Activated CD4-positive, CD25-positive, alpha-beta regulatory T cell treated with anti-CD3 and anti-CD28 coated beads, Interleukin-2, amount 50 U/mL, for 72 hours (primary cell): ENCODE data around the gene MCM9.

ENCODE experiments used
- DNase-seq: peaks from one replicate; pipeline ENCODE4 v3.0.0; 2021

The MCM9 gene

DNA sequence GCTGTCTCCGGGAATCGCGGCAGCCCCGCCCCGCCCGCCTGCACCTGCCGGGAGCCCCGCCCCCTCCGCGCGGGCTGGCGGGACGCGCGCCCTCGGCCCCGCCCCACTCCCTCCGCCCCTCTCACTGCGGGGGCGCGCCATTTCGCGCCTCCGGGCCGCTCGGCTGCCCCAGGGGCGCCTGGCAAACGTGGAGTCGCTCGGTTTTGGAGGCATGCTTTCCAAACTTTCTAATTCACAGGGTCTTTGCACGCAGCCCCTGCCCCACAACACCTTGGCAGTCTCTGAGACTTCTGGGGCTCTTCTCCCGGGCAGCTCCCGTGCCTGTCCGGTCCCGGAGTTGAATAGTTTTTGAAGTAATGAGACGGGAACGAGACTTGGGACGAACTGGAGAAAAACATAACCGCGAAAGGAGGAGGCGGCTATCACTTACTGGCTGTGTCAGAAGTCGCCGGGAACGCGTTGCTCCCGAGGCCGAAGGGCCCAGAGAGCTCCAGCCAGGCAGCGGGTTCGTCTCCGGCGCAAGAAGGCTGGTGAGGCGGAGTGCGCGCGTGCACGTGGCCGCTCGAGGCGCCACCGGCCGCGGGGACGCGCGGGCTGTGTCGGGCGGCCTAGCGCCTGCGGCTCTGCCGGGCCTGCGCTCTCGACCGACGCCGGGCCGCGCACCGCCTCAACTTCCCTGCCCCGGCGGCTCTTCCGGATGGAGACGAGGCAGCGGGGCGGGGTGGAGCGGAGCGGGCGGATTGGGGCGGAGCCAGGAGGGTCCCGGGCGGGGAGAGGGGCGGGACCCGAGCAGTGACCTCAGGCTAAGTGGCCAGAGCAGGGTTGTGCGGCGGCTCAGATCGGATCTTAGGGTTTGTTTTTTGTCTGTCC lies at the start of gene MCM9:
MCM9 (minus strand) TSS at position 699 of the 870 bp plus-strand sequence. CDS start 3,436 bp downstream, outside the sequence.
- DNase-seq, result peak; percentile 93

DNA sequence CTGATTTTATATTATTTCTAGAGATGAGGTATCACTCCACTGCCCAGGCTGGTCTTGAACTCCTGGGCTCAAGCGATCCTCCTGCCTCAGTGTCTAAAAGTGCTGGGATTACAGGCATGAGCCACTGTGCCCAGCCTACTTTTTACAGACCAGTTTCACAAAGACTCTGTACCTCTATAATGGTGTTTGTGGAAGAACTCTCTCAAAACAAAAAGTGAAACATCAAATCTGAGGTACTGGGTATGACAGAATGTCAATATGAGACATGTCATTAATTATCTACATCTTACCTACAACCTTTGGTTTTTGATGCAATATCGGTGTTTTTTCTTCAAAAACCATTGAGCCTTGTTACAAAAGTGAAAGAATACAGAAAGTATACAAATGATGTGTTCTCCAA lies 49.4 kb upstream of the MCM9 start:
- DNase-seq, result no peak

DNA sequence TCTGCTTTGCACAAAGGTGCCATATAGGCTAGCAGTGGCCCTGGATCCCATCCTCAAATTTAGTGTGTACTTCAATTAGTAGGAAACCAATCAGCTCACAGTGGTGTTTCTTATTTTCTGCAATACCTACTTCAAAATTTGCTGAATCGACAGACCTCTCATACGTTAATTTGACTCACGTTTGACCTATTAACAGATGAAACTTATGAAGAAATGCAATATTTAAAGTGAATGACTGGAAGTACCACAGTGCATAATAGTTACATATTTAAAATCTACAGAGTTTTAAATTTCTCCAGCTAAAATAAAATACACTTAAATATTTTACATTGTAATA lies 47.6 kb upstream of the MCM9 start:
- no peak for DNase-seq

DNA sequence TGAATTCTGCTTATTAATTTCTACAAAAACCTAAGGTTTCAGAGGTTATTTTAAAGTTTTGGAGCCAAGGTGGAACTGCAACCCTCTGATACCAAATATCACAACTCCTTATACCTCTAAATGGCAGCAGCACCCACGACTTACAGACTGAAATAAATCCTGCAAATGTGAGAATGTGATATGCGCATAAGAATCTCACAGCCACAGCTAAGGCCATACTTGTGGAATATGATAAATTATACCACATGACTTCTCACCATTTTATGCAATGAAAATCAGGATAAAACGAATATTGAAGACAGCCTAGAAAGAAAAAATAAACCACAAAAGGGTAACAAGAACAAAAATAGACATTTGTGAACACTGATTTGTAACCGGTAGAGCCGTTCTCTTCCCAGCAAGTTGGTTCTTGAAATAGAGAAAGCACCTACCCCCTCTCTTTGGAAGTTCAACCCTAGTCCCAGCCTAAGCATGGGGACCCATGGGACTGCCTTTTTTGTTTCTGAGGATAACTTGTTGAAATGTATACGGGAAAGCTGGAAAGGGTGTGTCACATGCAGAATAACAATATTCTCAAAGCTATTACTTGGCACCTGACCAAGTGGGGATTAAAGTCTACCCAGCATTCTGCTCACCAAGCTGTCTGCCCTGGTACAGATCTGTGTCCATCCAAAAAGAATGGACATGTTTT lies 47.1 kb upstream of the MCM9 start:
- DNase-seq, result no peak

DNA sequence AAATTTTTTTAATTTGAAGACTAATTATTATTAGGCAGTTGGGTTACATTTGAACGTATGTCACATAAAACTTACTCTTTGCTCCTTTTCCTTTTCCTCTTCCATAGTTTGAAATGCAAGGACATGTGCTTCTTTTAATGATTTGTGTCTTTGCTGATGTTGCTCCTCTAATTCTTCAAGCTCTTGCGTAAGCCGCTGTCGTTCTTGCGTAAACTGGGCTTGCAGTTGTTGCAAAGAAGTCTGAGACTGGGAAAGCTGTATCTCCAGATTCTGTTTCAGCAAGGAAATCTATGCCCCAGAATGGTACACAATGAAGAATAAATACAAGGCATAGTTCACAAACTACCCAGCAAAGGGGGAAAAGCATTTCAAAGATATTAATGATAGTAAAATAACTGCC lies 45.1 kb upstream of the MCM9 start:
- no peak for DNase-seq

DNA sequence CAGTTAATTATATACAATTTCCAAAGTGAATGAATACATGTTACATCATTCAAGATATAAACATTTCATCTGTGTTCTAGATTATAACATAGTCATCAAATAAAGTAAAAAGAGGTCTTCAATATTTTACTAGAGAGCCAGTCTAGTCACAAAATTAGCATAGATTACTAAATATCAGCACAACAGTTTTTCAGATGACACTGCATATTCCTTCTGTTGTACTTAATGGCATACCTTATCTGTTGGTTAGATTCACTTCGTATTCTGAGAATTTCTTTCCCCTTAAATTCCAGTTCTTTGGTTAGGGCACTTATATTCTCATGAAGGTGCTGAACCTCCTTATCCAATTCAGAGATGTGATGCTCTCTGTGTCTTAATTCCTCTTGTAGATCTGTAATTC lies 39.8 kb upstream of the MCM9 start:
- no peak for DNase-seq

DNA sequence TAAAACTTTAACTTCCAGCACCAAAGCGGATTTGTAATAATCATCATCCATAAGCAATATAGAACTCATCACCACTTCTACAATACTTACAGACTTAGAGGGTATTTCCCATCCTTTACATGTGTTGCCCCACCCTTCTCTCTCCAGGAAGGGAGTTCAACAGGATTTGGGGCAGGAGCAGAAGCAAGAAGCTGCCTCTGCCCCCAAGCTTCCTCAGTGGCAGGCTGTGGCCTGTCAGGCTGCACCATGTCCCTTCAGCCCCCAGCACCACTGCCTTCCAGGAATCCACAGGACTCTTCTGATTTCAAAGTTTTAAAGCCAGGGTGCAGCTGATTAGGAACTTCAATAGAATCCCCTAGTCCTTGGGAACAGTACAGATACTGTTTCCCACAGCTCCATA lies 36.7 kb upstream of the MCM9 start:
- no peak for DNase-seq

DNA sequence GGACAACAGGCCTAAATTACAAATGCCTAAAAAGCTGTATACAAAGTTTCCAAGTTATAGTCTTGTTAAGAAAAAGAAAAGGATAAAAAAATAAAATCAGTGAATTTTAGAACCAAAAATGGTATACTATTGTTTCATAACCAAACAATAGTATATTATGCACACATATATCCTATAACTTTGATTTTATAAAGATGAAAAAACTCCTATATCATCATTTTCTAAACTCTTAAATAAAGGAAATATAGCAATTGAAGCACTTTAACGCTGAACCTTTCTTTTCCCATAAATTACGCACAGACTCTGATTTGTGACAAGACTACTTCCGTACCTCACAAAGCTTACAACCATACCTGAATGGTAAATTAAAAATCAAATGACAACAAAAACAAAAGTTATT lies 35.9 kb upstream of the MCM9 start:
- DNase-seq, result no peak

DNA sequence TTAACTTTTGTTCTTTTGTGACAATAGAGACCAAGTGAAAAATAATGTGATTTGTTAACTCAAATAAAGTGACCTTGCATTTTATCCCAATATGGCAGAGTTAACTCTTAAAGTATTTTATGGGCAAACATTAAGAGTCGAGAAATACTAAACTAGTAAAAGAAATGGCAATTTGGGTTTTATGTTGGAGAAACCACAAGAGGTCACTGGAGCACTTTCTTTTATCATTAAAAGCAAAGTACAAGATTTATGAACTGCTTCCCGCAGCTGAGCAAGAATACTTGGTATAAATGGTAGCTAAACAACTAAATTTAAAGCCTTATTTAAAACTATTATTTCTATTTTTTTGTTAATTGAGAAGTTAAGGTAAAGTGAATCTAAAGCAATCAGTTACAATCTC lies 33.5 kb upstream of the MCM9 start:
- DNase-seq, result no peak

DNA sequence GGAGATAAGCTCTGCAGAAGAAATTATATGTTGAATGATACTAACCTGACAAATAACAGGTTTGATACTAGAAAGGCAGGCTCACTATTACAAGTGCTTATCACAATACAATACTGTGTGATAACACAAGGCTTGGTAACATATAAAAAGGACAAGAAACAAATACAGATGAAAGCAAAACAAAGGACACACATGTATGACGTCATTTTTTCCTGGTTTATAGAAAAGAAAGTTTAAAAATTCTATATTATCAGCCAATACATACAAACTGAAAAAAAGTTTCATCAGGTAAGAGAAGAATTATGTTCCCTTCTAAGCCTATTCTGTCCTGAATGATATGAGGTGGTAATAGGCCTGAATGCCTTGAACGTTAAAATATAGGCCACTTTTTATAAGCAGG lies 32.3 kb upstream of the MCM9 start:
- DNase-seq, result no peak

DNA sequence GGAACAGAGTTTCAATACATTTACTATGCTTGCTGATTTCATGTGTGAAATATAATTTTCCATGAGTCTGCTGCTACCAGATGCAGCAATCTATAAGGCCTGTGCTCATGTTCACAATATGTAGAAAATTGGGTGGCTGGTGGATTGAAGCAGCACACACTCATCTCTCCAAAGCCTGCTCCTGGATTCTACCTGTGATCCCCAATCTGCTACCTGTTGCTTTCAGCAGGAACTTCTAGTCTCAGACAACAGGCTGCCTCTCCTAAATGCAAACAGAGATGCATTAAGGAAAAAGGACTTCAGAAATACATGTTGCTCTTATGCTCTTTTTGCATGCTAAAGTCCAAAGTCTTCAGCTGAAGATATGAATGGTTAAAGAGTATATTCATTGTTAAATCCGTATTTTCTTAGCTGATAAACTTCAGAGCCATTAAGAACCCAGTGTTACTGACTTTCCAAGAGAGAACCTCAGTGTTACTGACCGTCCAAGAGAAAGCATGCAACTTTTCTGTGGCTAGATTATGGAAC lies 30.9 kb upstream of the MCM9 start:
- no peak for DNase-seq

DNA sequence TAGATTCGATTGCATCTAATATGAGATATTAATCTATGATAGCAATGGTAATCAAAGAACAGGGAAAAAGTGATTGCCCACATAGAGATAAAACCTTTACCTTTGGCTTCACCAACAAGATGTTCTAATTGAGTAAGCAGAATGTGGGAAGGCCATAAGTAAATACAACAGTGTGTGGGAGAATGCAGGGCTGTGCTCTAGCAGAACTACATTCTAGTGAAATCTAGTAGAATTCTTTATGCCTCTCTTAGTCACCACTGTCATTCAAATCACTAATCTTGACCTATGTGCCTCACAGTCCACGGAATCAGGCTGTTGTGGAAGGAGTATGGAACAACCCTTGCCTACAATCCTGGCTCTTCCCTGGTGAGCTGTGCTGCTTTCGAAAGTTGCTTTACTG lies 30.4 kb upstream of the MCM9 start:
- no peak for DNase-seq

DNA sequence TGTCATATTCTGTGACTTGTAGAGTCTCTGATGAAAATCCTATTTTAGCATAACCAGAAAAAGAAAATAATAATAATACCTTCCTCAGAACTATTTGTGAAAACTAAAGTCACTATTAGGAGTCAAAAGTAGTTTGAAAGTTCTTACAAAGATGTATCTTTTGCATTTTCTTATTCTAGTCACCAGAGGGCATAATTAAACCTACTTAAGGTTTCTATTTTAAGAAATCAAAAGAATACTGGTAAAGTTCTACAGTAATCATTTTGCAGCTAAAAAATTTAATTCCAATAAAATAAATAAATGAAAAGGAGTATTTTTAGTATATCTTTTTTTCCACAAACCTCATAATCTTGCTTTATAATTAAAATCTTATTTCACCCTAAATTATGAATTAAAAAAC lies 28.0 kb upstream of the MCM9 start:
- DNase-seq, result no peak

DNA sequence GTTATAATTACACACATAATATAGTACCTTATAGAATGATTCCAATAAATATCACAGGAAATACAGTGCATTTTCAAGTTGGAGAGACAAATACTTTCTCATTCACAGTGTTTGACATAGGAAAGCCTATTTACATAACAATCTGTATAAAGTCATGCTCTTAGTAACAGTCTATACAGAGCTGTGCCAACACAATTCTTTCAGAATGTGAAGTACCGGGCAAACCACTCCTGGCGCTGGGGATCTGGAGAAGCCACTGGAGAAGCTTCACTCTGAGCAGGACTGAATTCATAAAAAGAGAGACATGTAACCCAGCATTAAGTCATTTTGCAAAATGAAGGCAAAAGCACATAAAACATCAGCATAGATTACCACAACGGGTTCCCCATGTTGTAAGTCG lies 24.9 kb upstream of the MCM9 start:
- DNase-seq, result no peak

DNA sequence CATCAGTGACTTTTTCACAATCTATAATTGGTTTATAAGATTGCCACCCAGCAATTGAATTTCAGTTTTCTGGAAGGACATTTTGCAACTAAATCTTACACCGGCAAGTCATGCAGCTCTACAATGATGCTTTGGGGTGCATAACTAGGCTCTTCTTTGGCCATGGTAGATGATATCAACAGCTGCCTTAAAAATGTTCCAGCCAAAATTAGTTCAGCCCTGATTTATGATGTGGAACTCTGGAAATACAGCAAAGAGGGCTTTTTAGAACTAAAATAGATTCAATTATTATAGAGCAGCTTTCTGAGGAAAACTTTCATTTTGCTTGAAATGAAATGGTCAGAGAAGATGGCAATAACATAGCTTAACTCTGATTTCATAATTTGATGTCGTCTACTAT lies 18.4 kb upstream of the MCM9 start:
- no peak for DNase-seq

DNA sequence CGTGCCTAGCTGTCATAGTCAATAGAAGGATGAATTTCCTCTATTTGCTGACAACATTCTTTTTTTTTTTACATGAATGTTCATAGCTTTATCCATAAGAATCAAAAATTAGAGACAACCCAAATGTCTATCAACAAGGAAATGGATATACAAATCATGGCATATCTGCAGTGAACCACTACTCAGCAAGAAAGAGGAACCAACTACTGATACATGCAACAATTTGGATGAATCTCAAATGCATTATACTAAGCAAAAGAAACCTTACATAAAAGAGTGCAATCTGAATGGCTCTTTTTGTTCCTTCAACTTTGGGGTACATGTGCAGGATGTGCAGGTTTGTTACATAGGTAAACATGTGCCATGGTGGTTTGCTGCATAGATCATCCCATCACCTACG lies 17.7 kb upstream of the MCM9 start:
- no peak for DNase-seq

DNA sequence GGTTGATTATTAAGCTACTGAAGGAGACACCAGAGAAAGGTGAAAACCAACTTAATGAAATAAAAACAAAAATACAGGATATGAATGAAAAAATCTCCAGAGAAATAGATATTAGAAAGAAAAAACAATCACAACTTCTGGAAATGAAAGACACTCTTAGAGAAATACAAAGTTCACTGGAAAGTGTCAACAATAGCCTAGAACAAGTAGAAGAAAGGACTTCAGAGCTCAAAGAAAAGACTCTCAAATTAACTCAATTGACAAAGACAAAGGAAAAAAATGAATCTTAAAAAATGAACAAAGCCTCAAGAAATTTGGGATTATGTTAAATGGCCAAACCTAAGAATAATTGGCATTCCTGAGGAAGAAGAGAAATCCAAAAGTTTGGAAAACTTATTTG lies 10.3 kb upstream of the MCM9 start:
- DNase-seq, result no peak

DNA sequence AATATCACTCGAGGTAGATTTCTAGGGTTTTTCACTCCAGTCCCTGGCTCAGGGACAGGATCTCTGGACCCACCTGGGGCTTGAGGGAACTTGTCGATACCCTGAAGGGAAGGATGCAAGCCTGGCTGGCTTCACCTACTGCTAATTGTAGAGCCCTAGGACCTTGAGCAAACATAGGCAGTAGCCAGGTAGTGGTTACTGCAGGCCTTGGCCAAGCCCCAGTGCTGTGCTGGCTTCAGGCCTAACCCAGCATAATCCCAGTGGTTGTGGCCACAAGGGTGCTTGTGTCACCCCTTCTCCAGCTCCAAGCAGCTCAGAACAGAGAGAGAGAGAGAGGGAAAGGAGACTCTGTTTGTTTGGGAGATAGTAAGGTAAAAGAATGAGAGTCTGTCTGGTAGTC lies 5.8 kb upstream of the MCM9 start:
- DNase-seq, result no peak

DNA sequence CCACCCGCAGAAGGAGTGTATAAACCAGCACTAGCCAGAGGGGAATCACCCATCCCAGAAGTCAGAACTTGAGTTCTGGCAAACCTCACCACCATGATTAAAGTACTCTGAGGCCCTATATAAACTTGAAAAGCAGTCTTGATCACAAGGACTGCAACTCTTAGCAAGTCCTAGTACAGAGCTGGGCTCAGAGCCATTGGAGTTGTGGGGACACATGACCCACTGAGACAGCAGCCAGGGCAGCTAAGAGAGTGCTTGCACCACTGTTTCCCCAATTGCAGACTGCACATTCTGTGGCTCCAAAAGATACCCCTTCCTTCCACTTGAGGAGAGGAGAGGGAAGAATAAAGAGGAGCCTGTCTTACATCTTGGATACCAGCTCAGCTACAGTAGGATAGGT lies 4.7 kb upstream of the MCM9 start:
- no peak for DNase-seq

DNA sequence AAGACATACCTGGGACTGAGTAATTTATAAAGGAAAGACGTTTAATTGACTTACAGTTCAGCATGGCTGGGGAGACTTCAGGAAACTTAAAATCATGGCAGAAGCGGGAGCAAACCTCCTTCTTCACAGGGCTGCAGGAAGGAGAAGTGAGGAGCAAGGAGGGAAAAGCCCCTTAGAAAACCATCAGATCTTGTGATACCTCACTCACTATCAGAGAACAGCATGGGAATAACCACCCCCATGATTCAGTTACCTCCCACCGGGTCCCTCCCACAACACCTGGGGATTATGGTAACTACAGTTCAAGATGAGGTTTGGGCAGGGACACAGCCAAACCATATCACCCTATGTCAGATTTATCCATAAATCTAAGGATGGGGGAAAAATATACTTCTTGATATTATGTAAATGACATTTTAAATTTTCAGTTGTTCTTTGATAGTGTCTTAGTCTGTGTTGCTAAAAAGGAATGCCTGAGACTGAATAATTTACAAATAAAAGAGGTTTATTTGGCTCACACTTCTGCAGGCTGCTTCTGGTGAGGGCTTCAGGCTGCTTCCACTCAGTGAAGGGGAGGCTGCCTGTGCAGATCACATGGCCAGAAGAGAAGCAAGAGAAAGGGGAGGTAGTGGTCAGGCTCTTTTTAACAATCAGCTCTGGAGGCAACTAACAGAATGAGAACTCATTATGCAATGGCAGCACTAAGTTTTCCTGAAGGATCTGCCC lies 1.2 kb upstream of the MCM9 start:
- no peak for DNase-seq

DNA sequence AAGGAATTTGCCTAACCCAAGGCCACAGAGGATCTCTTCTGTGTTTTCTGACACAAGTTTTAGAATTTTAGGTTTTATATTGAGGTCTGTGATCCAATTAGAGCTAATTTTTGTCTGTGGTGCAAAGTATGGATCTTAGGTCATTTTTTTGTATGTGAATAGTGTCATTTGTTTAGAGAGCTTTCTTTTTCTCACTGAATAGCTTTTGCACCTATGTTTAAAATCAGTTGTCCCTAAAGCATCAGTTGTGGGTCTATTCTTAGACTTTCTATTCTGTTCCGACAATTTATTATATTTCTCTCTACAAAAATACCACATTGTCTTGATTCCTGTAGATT lies 341 bp upstream of the MCM9 start:
- no peak for DNase-seq

DNA sequence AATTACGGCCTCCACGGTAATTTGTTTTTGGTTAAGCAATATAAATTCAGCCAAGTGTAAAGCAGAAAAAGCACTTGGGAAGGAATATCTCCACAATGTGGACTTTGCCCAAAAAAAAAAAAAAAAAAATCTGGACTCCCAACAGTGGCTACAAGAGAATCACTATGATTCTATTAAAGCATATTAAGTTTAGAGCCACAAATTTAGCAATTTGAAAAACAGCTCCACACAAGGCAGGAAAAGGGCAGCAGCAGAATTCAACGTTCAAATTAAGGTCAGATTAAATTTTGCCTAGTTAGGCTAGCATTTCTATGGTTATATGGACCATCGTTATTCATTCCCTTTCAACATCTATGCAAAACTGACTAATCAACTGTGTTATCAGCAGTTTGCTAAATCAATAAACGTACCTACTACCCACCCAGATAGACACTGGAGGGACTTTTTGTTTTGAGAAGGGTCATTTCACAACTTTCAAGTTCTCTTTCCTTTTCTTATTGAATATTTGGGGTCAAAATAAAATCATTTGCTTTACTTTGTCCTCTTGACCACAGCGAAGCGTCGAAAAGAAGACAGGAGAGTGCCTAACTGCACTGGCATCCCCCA lies 1.0 kb downstream of the MCM9 start:
- DNase-seq, result no peak

DNA sequence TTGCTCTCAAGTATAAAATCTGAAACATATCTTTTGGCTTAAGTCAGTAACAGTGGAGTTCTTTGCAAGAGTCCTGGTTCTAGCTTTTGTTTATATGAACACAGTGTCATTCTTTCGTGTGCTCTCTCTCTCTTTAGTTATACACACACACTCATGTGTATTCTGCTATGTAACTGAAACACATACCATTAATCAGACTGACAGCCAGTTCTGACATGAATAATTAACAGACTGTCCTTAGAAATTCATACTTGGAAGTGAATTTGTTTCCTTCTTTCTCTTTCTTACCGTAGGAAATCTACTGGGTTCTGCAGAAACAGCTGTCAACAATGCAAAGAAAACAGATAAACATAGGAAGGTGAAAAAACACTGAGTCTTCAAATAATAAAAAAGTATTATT lies 2.5 kb downstream of the MCM9 start:
- no peak for DNase-seq

DNA sequence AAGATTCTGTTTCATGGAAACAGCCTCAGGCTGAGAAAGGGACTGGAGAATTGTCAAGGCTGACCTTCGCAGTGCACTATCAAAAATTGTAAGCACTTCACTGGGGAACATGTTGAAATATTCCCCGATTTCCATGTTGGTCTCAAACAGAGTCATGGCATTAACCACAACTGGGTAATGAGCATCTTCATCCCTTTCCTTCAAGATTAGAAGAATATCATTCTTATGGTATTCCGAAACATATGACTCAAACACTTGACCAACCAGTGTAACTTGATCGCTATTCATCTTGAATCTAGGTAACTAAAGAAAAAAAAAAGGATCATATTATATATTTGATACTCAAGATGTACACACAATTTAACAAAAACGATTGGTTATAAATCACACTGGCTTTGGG lies 3.5 kb downstream of the MCM9 start:
- no peak for DNase-seq
